ES-I3 (cell line): ENCODE data around the gene CYSTM1.

Source experiments
- H3K36me3 ChIP-seq: 2 replicates; pipeline ENCODE4 v1.6.1; 2013; ENCODE audit warnings: mild to moderate bottlenecking, low read length, control low read depth, moderate library complexity; ENCODE audit not compliant: insufficient read depth
- H3K4me1 ChIP-seq: 2 replicates; pipeline ENCODE4 v1.6.1; 2013; ENCODE audit warnings: mild to moderate bottlenecking, control low read depth, low read length; ENCODE audit not compliant: insufficient read depth
- H3K9ac ChIP-seq: 2 replicates; pipeline ENCODE4 v1.6.1; 2013; ENCODE audit warnings: low read depth, mild to moderate bottlenecking, low read length, moderate library complexity
- H3K9me3 ChIP-seq: 2 replicates; pipeline ENCODE4 v1.6.1; 2013; ENCODE audit warnings: mild to moderate bottlenecking, low read length, moderate library complexity; ENCODE audit not compliant: control insufficient read depth, insufficient read depth

CYSTM1 gene, protein sequence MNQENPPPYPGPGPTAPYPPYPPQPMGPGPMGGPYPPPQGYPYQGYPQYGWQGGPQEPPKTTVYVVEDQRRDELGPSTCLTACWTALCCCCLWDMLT

DNA sequence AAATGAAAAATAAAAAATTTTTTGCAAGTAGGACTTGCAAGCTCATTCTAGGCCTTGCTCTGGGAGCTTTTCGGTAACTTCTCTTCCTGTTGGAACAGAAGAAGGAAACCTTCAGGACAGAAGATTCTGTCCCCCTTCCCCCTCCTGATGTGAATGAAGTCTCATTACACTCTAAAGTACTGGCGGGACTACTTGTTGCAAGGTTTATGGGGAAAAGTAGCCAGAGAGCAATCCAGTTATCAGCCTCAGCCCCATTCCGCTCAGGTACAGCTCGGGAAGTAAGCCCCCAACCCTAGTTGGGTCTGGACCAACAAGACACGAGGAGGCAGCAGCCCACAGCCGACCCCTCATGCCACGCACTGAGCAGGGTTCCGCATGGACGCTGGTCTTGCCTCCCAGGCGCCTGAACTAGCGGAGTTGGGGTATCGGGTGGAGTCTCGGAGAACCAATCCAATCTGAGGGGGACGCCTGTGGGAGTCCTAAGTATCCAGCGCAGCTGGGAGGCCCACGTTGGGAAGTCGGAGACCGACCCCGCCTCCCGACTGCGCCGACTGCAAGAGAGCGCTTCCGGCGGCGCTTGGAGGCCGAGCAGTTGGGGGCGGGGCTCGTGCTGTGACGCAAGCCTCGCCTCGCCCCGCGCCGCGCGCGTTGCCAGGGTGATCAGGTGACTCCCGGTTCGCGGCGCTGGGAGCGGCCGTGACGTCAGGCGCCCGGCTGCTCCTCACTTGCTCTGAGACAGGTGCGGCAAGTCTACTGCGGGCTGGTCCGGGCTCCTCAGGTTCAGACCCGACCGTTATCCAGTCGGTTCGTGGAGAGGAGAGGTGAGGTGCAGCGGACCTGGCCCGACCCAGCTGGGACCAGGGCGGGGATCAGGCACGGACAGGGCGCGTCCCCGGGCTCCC is at the start of gene CYSTM1:
Gene CYSTM1, plus strand, starts transcription at position 724 of the 902 bp plus-strand sequence. CDS start 19,278 bp downstream, outside the sequence.
- Histone ChIP-seq H3K4me1 (no peaks in the 10 kb centered on the region), H3K36me3 (no peaks in the 10 kb centered on the region), H3K9me3 (no peaks in the 10 kb centered on the region), H3K9ac (peak within 1 kb of the TSS; percentile 79)

DNA sequence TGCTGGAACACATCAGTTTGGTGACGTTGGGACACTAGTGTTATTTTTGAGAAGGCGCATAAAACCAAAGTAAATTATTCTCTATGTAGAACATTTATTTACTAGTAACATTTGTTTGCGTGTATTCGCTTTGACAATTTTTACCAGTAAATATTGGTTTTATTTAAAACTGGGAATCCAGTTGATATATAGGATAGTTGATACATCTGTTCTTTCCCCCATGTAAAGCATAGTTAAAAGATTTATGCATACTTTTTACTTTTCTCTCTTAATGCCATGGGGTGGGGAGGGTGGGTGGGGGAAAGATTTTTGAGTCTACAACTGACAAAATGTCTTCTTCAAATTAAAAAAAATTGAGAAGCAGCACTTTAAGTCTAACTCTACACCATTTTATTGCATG is 49.4 kb upstream of the CYSTM1 start, which contains the start of gene IGIP:
Gene IGIP, plus strand, starts transcription at position 301 of the 400 bp plus-strand sequence. CDS start 2,540 bp downstream, outside the sequence.
- H3K9ac ChIP-seq, result no peak within 1 kb of the TSS
- H3K4me1 ChIP-seq, result no peaks in the 10 kb centered on the region
- no peaks in the 10 kb centered on the region for H3K9me3 ChIP-seq
- H3K36me3 ChIP-seq, result no peaks in the 10 kb centered on the region

DNA sequence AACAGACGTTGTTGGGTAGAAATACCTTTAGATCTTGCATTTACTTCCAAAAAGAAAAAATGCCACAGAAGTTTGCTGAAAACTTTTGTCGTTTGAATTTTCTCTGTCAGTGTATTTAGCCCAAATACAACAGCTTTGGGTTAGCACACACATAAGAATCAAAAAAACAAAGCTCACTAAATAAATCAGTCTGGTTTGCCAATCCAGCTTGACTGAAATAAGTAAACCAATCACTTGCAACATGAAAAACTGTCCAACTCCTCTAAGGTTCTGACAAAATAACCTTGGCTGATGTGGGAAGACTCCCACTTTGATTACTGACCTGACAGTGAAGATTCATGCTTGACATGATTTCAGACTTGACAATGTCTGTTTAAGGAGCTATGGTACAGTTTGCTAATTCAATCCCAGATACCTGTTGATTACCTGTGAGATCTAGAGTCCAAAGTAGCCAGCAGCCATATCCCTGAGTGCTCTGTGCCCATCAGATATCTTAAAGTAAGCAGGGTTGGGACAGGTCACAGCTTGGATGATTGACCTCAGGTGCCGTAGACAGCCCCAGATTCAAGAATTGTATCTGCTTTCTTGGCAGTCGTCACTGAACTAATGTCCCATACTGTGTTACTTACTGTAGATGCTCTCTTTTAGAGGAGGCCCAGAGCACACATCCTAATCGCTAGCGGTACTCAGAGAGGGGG is 48.5 kb upstream of the CYSTM1 start:
- Histone ChIP-seq H3K9ac (no peak overlapping the region), H3K9me3 (no peaks in the 10 kb centered on the region), H3K4me1 (peaks cover 4% of the 10 kb centered on the region; the same call in 1 of the 2 replicates), H3K36me3 (no peaks in the 10 kb centered on the region)

DNA sequence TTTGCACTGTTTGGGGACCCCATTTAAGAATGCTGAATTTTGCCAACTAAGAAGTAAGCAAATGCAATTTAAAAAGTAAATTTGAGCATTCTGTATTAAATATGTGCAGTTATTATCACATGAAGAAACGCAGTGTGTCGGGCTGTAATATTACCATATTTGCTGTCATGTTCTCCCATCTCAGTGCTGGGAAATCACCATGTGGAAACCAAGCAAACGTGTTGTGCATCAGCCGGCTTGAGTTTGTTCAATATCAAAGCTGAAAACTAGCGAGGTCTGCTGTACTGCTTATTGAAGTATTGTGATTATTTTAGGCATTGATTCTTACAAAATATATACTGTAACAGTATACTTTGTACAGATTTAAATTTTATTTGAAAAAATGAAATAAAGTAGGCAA is 46.6 kb upstream of the CYSTM1 start:
- no peaks in the 10 kb centered on the region for H3K36me3 ChIP-seq
- H3K4me1 ChIP-seq, result peaks cover 14% of the 10 kb centered on the region; the same call in 1 of the 2 replicates
- H3K9ac ChIP-seq, result no peak overlapping the region
- H3K9me3 ChIP-seq, result no peaks in the 10 kb centered on the region

DNA sequence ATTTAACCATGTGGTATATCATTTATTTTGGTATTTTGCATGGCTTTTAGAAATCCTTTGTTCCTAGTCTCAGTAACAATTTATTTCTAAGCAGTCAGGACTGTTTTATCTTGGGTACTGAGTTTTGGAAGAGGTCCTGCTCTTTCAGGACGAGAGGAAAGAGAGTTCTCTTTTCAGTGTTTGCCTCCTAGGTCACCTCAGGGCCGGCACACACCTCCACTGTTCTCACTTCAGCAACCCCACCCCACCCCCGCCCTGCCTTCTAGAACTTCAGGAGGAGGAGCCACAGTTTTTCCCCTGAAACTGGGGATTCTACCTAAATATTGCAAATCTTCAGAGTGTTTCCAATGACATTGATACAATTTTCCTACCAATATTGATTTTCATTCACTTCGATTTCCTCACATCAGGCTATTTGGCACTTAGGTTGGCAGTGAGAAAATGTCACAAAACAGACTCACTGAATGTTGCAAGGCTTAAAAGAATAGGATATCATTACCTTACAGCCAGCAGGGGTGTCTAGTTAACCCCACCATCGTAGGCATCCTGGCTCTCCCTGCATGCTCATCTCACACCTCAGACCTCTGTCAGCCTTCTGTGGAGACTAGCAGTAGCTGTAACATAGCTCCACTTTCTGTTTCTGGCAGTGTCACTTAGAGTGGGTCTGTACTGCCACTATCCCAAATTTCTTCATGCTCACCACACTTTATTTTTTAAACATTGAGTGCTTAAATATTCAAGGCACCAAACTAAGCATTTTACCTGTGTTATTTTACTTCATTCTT is 43.8 kb upstream of the CYSTM1 start:
- H3K9me3 ChIP-seq, result no peaks in the 10 kb centered on the region
- H3K36me3 ChIP-seq, result no peaks in the 10 kb centered on the region
- no peak overlapping the region for H3K9ac ChIP-seq
- H3K4me1 ChIP-seq, result peaks cover 14% of the 10 kb centered on the region; the same call in 1 of the 2 replicates

DNA sequence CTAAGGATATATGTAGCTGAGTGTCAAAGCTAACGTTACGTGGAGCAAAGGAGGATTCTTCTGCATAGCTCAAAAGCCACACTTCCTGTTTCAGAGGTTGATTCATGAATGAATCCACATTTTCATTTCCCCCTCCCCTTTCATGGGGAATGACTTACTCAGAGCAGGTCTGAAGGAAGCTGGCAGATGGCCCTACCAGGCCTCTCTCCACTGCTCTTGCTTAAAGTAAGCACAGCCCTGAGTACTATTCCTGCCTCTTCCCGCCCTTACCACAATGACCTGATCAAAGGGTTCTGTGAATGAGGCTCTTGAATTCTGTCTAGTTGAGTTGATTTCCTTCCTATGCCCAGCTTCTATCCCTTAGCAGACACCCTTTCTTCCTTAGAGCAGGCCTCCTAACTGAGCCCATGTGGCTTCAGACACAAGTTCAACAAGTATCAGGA is 43.0 kb upstream of the CYSTM1 start:
- no peaks in the 10 kb centered on the region for H3K9me3 ChIP-seq
- H3K4me1 ChIP-seq, result peaks cover 14% of the 10 kb centered on the region; the same call in 1 of the 2 replicates
- no peaks in the 10 kb centered on the region for H3K36me3 ChIP-seq
- no peak overlapping the region for H3K9ac ChIP-seq

DNA sequence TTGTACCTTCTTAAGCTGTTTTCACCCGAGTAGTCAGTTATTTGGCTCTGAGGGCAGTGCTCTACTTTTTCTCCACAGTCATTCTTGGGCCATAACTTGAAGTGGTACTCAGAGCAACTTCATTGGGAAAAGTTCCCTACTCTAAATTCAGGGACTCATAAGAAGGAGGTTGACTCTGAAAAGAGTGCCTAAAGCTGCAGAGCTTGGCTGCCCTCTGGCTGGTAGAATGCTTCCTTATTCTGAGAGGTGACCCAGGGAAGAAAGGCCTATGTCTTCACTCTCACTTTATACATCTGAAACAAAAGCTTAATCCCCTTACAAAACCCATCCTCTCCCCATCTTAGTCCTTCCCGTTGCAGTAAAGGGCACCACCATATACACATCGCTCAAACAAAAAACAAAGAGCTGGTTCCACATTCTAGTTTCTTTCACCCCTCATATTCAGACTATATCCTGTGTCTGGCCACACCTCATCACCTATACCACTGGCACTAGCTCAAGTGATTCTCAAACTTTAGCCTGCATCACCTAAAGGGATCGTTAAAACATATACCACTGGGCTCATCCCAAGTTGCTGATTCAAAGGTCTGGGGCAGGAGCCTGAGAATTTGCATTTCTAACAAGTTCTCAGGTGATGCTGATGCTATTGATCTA is 41.3 kb upstream of the CYSTM1 start:
- Histone ChIP-seq H3K9me3 (no peaks in the 10 kb centered on the region), H3K36me3 (no peaks in the 10 kb centered on the region), H3K4me1 (peaks cover 14% of the 10 kb centered on the region; the same call in 1 of the 2 replicates), H3K9ac (no peak overlapping the region)

DNA sequence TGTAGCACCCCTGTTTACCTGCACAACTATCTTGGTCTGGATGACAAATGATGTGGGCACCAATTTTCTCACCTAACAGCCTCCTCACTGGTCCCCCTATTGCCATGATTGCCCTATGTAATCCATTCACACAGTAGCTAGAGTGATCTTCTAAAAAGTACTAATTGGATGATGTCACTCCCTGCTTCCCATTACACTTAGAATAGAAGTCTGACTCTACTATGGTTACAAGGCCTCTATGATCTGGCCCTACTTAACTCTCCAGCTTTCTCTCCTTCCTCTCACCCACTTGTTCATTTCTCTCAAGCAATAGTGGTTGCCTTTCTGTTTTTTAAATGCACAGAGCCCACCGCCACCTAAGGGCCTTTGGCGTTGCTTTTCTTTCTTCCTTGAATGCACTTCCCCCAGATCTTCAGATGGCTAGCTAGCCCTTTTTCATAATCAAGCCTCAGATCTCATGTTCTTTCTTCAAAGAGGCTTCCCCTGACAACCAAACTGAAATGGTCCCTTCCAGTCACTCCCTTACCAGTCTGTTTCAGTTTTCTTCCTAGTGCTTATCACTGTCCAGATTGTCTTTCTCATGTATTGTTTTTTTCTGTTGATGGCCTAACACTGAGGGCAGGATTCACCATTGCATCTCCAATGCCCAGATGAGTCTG is 40.6 kb upstream of the CYSTM1 start:
- H3K36me3 ChIP-seq, result no peaks in the 10 kb centered on the region
- H3K9me3 ChIP-seq, result no peaks in the 10 kb centered on the region
- H3K4me1 ChIP-seq, result peaks cover 14% of the 10 kb centered on the region; the same call in 1 of the 2 replicates
- no peak overlapping the region for H3K9ac ChIP-seq

DNA sequence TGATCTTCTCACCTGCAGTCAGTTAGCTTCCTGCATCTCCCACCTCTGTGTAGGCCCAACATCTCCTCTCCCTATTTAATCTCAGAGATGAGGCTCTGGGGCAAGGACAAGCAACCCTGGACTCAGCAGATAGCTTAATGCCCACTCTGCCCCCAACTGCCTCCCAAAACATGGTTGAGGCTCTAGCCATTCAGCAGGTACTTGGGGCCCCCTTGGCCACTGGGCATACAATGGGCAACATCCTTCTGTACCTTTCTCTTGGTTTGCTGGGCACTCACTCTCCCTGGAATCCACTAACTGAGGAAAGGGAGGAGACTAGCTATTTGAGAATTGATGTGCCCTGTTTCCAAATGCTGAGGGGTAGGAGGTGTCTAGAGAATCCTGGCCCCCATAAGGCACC is 39.9 kb upstream of the CYSTM1 start:
- H3K36me3 ChIP-seq, result no peaks in the 10 kb centered on the region
- peaks cover 14% of the 10 kb centered on the region; the same call in 1 of the 2 replicates for H3K4me1 ChIP-seq
- no peaks in the 10 kb centered on the region for H3K9me3 ChIP-seq
- no peak overlapping the region for H3K9ac ChIP-seq

DNA sequence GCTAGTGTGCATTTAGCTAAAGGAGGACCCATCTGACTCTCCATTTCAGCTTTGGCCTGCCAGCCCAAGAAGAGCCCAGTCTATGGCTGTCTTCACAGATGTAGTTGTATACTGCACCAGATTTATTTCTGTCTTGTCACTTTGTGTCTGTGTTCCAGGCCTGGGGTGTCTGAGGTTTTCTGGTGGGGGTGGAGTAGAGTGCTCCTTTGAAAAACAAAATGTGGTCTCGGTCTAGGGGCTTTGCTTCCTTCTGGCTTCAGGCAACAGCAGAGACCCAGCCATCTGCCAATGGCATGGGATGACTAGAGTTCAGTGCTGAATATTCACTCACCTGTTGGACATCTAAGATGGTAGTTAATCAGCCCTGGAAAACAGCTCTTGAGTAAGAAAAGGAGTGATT is 38.4 kb upstream of the CYSTM1 start:
- H3K36me3 ChIP-seq, result no peaks in the 10 kb centered on the region
- peaks cover 8% of the 10 kb centered on the region; the same call in 1 of the 2 replicates for H3K4me1 ChIP-seq
- no peaks in the 10 kb centered on the region for H3K9me3 ChIP-seq
- no peak overlapping the region for H3K9ac ChIP-seq

DNA sequence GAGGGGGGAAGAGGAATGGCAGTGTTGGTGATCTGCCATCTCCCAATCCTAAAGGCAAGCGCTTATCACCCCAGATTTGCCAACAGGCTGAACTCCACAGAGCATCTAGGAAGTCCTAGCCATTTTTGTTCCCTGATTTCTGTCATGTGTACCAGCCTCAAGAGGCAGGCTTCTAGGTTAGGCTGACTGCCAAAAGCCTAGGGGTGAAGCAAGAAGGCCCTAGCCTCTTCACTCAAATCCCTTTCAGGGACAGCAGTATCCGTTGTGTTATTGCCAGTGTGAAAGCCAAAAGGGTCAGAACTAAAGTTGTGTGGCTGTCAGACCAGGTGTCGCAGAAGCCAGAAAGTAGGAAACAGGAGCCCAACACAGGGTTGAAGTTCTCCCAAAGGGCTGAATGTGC is 34.6 kb upstream of the CYSTM1 start:
- no peaks in the 10 kb centered on the region for H3K9me3 ChIP-seq
- H3K36me3 ChIP-seq, result no peaks in the 10 kb centered on the region
- H3K9ac ChIP-seq, result no peak overlapping the region
- H3K4me1 ChIP-seq, result no peaks in the 10 kb centered on the region

DNA sequence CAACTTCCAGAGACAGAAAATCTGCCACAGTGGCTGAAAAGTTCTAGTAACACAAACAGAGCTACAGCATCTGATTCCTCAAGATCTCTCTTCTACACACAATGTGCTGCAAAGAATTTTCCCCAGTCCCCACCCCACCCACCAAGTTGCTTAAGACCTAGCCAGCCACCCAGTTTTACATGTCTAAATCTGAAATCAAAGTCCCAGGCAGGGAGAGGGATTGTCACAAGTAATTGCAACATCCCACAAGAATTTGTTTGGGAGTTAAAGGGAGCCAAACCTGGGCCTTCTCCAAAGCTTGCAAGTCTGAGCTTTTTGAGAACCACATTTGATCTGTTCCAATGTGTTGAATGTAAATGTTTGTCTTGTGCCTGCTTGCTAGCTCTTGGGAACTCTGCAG is 33.7 kb upstream of the CYSTM1 start:
- Histone ChIP-seq H3K9ac (no peak overlapping the region), H3K4me1 (no peaks in the 10 kb centered on the region), H3K9me3 (no peaks in the 10 kb centered on the region), H3K36me3 (no peaks in the 10 kb centered on the region)

DNA sequence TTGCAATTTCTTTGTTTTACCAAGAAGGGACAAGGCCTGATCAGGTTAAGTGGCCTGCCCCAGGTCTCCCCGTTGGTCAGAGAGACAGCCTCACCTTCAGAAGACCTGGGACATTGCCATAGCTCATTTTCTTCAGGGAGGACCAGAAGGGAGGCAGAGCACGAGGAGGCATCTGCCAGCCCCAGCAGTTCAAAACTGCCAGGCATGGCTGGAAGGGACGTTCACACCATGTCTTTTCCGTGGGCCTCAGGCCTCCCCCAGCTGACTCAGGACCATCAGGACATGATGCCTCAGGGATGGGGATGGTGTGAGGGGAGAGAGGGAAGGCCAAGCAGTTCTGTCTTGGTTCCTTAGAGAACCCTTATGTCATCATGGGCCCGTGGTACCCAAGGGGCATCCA is 32.7 kb upstream of the CYSTM1 start:
- H3K9ac ChIP-seq, result no peak overlapping the region
- H3K9me3 ChIP-seq, result no peaks in the 10 kb centered on the region

More for the DNA sequence above, 32.7 kb upstream of the CYSTM1 start:
- Histone ChIP-seq H3K36me3 (no peaks in the 10 kb centered on the region), H3K4me1 (no peaks in the 10 kb centered on the region)
